A673 (cell line): Measurements from ENCODE around the gene MMD2.

ENCODE experiments used
- EZH2 ChIP-seq: fragments of 200-600 bp; sonication (generic); IDR thresholded peaks from 2 replicates; pipeline ENCODE4 v1.6.1; 2017; ENCODE audit warnings: borderline replicate concordance, low read depth, mild to moderate bottlenecking, mixed read lengths, antibody characterized with exemption, low read length; ENCODE audit not compliant: poor library complexity, severe bottlenecking
- TF ChIP-seq, protein P1 (sequence below): fragments of 300-800, 200-600 bp; sonication (generic); conservative IDR thresholded peaks from 2 replicates; pipeline ENCODE4 v1.5.1; 2017; ENCODE audit warnings: low read depth, mild to moderate bottlenecking, antibody characterized with exemption, low read length, moderate library complexity, mixed read lengths

DNA sequence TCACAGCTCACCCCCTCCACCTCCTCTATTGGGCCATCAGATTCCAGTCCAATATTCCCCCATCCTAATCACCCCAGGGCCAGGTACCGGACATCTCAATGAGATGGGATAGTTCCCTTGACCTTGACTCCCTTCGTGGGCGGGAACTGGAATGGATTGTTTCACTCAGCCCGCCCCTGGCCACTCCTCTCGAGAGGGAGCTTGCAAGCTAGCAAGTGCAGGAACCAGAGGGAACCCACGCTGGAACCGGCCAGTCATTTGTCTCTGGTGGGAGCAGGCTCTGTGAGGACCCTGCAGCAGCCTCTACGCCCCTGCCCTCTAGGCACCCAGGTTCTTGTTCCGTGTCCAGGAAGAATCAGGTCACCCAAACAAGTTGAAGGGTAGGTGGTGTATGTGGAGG is 64.5 kb downstream of the MMD2 start:
- TF ChIP-seq, protein P1, sequence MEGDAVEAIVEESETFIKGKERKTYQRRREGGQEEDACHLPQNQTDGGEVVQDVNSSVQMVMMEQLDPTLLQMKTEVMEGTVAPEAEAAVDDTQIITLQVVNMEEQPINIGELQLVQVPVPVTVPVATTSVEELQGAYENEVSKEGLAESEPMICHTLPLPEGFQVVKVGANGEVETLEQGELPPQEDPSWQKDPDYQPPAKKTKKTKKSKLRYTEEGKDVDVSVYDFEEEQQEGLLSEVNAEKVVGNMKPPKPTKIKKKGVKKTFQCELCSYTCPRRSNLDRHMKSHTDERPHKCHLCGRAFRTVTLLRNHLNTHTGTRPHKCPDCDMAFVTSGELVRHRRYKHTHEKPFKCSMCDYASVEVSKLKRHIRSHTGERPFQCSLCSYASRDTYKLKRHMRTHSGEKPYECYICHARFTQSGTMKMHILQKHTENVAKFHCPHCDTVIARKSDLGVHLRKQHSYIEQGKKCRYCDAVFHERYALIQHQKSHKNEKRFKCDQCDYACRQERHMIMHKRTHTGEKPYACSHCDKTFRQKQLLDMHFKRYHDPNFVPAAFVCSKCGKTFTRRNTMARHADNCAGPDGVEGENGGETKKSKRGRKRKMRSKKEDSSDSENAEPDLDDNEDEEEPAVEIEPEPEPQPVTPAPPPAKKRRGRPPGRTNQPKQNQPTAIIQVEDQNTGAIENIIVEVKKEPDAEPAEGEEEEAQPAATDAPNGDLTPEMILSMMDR, result no peak
- TF ChIP-seq EZH2, result no peak
